T-helper 1 cell treated with Interleukin-12 subunit alpha and Interleukin-12 subunit beta and Interleukin-4 antibody, amounts not matched to agents 30 ng/mL and 1 ng/mL, for 36 hours (primary cell): Measurements from ENCODE around the gene TAMM41. TPM values are rescaled to one million over a fixed set of nuclear protein-coding genes. Genes with fewer than 3 reads are reported as not detected.
"Not testable (repeated sequence)": the region's sequence is repeated elsewhere in the genome, so short reads cannot be mapped to it uniquely, and the experiment has no call there.

Experiments
- intact Hi-C: fragments of 100-400 bp; cut with micrococcal nuclease; formaldehyde crosslinking; loops from one replicate; pipeline ENCODE4 v1.15.1; 2024
- total RNA-seq: library from RNA; stranded (reverse); gene quantifications from 2 replicates; pipeline ENCODE4 v1.2.3, GENCODE V29; 2022

TAMM41 gene
- total RNA-seq, result 24.1 and 27.5 TPM in 2 replicates

- intact Hi-C loops, result loop anchor here (1.0 to 5.0 kb wide), 16 partner anchors 26 to 995 kb away; partner anchors contain the start of genes ATG7, MKRN2, RAF1 and RPL32
These were observed at the start of gene TAMM41 for GRCh38 chr3:11846281-11847266. TAMM41 (minus strand) TSS chr3:11846885; CDS start chr3:11846636, 249 bp downstream.

GRCh38 chr3:11878837-11879236 lies 32.2 kb upstream of the TAMM41 start:
- intact Hi-C loops, result no loop called here

GRCh38 chr3:11874707-11875106 lies 28.0 kb upstream of the TAMM41 start:
- intact Hi-C loops, result not testable (repeated sequence)

- intact Hi-C loops, result not testable (repeated sequence)
These were observed 17.1 kb upstream of the TAMM41 start for GRCh38 chr3:11863739-11864138.

GRCh38 chr3:11862584-11862983 lies 15.9 kb upstream of the TAMM41 start:
- intact Hi-C loops, result not testable (repeated sequence)

- intact Hi-C loops, result not testable (repeated sequence)
These were observed 15.5 kb upstream of the TAMM41 start for GRCh38 chr3:11862145-11862544.

GRCh38 chr3:11860213-11860612 lies 13.5 kb upstream of the TAMM41 start:
- intact Hi-C loops, result not testable (repeated sequence)

GRCh38 chr3:11853450-11853849 lies 6.8 kb upstream of the TAMM41 start:
- intact Hi-C loops, result no loop called here

- intact Hi-C loops, result no loop called here
These were observed 3.3 kb upstream of the TAMM41 start for GRCh38 chr3:11850003-11850402.

- intact Hi-C loops, result loop anchor here (1.0 to 5.0 kb wide), 8 partner anchors 45 to 994 kb away; partner anchors contain the start of genes MKRN2, RPL32 and SYN2
These were observed 922 bp upstream of the TAMM41 start for GRCh38 chr3:11847607-11848006.

GRCh38 chr3:11845651-11846050 lies 1.0 kb downstream of the TAMM41 start:
- intact Hi-C loops, result loop anchor here (1.0 to 5.0 kb wide), 14 partner anchors 25 to 819 kb away; partner anchors contain the start of genes ATG7, MKRN2, RAF1 and SYN2

GRCh38 chr3:11844891-11845290 lies 1.8 kb downstream of the TAMM41 start:
- intact Hi-C loops, result loop anchor here (5.0 kb wide), 4 partner anchors 43 to 608 kb away; no protein-coding TSS in a partner anchor

GRCh38 chr3:11835028-11835639 lies 11.6 kb downstream of the TAMM41 start:
- intact Hi-C loops, result no loop called here

- intact Hi-C loops, result no loop called here
These were observed 13.4 kb downstream of the TAMM41 start for GRCh38 chr3:11832981-11833905.

- intact Hi-C loops, result no loop called here
These were observed 17.3 kb downstream of the TAMM41 start for GRCh38 chr3:11829416-11829815.

GRCh38 chr3:11826628-11827265 lies 19.9 kb downstream of the TAMM41 start:
- intact Hi-C loops, result no loop called here

GRCh38 chr3:11825301-11825700 lies 21.4 kb downstream of the TAMM41 start:
- intact Hi-C loops, result no loop called here

- intact Hi-C loops, result loop anchor here (1.0 kb wide), 1 partner anchor 26 kb away; the partner anchor contains the start of gene TAMM41
These were observed 26.1 kb downstream of the TAMM41 start for GRCh38 chr3:11820531-11821041.

- intact Hi-C loops, result no loop called here
These were observed 27.5 kb downstream of the TAMM41 start for GRCh38 chr3:11819146-11819689.

- intact Hi-C loops, result no loop called here
These were observed 28.7 kb downstream of the TAMM41 start for GRCh38 chr3:11818033-11818432.
